ENCODE data around the gene MADCAM1. TPM values are rescaled to one million over a fixed set of nuclear protein-coding genes. Genes with fewer than 3 reads are reported as not detected.
"Not testable (repeated sequence)": the region's sequence is repeated elsewhere in the genome, so short reads cannot be mapped to it uniquely, and the experiment has no call there.

The MADCAM1 gene
- total RNA-seq (ENCODE audit: low replicate concordance), result 0.74 and 2.7 TPM in 2 replicates
- long read RNA-seq, result 0 reads

- H3K4me1 Mint-ChIP-seq (ENCODE audit: unreplicated experiment), result no peaks in the 10 kb centered on the region
Observed at GRCh38 chr19:496112-496665, at the start of gene MADCAM1. Gene MADCAM1, plus strand, starts transcription at chr19:496486. Its CDS starts 14 bp downstream, at chr19:496500.

DNA sequence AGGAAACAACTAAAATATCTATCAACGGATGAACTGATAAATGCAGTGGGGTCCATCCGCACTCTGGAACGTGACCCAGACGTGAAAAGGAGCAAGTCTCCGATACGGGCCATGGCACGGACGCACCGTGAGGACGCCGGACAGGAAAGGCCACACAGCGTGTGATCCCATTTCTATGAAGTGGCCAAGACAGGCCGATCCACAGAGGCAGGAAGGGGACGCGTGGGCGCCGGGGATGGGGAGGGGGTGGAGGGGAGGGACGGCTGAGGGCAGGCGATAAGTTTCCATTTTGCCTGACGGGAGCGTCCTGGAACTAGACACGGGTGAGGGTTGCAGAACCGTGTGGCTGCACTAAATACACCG, 49.2 kb upstream of the MADCAM1 start:
- no peak for DNase-seq (ENCODE audit: extremely low spot score, unreplicated experiment)
- Mint-ChIP-seq H3K9me3 (no peaks in the 10 kb centered on the region), H3K4me1 (ENCODE audit: unreplicated experiment) (peaks cover 7% of the 10 kb centered on the region), H3K4me3 (no peak overlapping the region), H3K27me3 (no peaks in the 10 kb centered on the region), H3K27ac (no peak overlapping the region), H3K36me3 (peaks cover 5% of the 10 kb centered on the region)
- TF ChIP-seq CTCF (conservative IDR thresholded peaks at IDR 0.05), result no peak

More at GRCh38 chr19:496112-496665, at the start of gene MADCAM1:
- H3K9me3 Mint-ChIP-seq, result no peaks in the 10 kb centered on the region
- no peak within 1 kb of the TSS for H3K4me3 Mint-ChIP-seq
- H3K27ac Mint-ChIP-seq, result no peak within 1 kb of the TSS
- peaks cover 26% of the 10 kb centered on the region for H3K27me3 Mint-ChIP-seq
- TF ChIP-seq CTCF (conservative IDR thresholded peaks at IDR 0.05), result no peak
- DNase-seq (ENCODE audit: extremely low spot score, unreplicated experiment), result no peak
- H3K36me3 Mint-ChIP-seq, result no peaks in the 10 kb centered on the region

GRCh38 chr19:447816-448560, 48.3 kb upstream of the MADCAM1 start:
- H3K27ac Mint-ChIP-seq, result no peak overlapping the region
- no peaks in the 10 kb centered on the region for H3K27me3 Mint-ChIP-seq
- H3K36me3 Mint-ChIP-seq, result peaks cover 5% of the 10 kb centered on the region
- peaks cover 7% of the 10 kb centered on the region for H3K4me1 Mint-ChIP-seq (ENCODE audit: unreplicated experiment)
- H3K9me3 Mint-ChIP-seq, result no peaks in the 10 kb centered on the region
- TF ChIP-seq CTCF (conservative IDR thresholded peaks at IDR 0.05), result no peak
- DNase-seq (ENCODE audit: extremely low spot score, unreplicated experiment), result no peak
- no peak overlapping the region for H3K4me3 Mint-ChIP-seq

- no peak for DNase-seq (ENCODE audit: extremely low spot score, unreplicated experiment)
- Mint-ChIP-seq H3K4me1 (ENCODE audit: unreplicated experiment) (peaks cover 7% of the 10 kb centered on the region), H3K36me3 (peaks cover 5% of the 10 kb centered on the region), H3K27me3 (no peaks in the 10 kb centered on the region), H3K9me3 (no peaks in the 10 kb centered on the region), H3K27ac (no peak overlapping the region), H3K4me3 (no peak overlapping the region)
- no peak for TF ChIP-seq CTCF (conservative IDR thresholded peaks at IDR 0.05)
Observed at GRCh38 chr19:449916-450315, 46.4 kb upstream of the MADCAM1 start.

DNA sequence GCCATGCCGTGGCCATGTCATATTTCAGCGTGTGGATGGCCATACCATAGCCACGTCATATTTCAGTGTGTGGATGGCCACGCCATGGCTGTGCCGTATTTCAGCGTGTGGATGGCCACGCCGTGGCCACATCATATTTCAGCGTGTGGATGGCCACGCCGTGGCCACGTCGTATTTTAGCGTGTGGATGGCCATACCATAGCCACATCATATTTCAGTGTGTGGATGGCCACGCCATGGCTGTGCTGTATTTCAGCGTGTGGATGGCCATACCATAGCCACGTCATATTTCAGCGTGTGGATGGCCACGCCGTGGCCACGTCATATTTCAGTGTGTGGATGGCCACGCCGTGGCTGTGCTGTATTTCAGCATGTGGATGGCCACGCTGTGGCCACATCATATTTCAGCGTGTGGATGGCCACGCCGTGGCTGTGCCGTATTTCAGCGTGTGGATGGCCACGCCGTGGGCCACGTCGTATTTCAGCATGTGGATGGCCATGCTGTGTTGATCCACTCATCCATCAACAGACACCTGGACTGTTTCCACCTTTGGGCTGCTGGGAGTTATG, 45.3 kb upstream of the MADCAM1 start:
- not testable (repeated sequence) for DNase-seq (ENCODE audit: extremely low spot score, unreplicated experiment); H3K4me1 Mint-ChIP-seq (ENCODE audit: unreplicated experiment); H3K36me3 Mint-ChIP-seq; H3K27me3 Mint-ChIP-seq; H3K27ac Mint-ChIP-seq; H3K4me3 Mint-ChIP-seq; H3K9me3 Mint-ChIP-seq

GRCh38 chr19:452829-453228, 43.5 kb upstream of the MADCAM1 start:
- H3K36me3 Mint-ChIP-seq, result peaks cover 9% of the 10 kb centered on the region
- H3K27me3 Mint-ChIP-seq, result no peaks in the 10 kb centered on the region
- H3K9me3 Mint-ChIP-seq, result no peaks in the 10 kb centered on the region
- DNase-seq (ENCODE audit: extremely low spot score, unreplicated experiment), result no peak
- peaks cover 7% of the 10 kb centered on the region for H3K4me1 Mint-ChIP-seq (ENCODE audit: unreplicated experiment)
- no peak overlapping the region for H3K4me3 Mint-ChIP-seq
- no peak overlapping the region for H3K27ac Mint-ChIP-seq
- TF ChIP-seq CTCF (conservative IDR thresholded peaks at IDR 0.05), result no peak

Measured in type B pancreatic cell (in vitro differentiated cells).